ENCODE data around the gene OTOF.

DNA sequence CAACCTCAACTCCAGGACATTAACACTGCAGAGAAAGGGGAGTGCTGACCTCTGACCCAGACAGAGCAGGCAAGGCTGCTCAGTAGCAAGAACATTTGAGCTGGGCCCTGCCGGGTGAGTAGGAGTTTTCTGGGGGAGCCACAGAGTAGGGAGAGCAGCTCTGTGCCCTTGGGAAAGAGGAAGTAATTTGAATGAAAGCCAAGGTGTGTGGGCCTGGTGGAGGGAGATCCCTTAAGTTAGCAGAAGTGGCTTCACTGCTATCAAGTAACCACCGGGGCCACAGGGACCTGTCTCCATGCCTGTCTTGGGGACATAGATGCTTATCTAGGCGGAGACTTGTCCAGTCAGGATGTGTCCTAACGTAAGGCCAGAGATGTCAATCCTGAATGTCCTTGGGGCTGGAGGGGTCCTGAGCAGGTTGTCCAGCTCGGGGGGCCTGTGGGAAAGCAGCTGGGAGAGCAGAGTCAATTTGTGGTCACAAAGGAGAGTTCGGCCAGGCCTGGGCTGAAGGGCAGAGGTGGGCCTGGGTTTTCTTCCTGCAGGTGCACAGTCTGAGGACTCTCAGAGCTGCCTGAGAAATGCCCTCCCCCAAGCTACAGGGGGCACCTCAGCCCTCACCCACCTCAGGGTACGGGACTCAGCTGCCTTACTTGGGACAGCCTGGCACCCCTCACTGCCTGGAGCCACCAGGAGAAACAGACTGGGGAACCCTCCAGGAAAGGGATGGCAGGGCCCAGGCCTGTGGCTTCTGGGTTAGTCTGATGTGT lies 15.0 kb upstream of the OTOF start:
- TF ChIP-seq E2F5 (CRISPR knock-in tag; IDR thresholded peaks at IDR 0.05) (no peak), ZNF423 (CRISPR knock-in tag; IDR thresholded peaks at IDR 0.05) (no peak), ELF4 (CRISPR knock-in tag; IDR thresholded peaks at IDR 0.05; ENCODE audit: low read depth) (no peak), AFF4 (CRISPR knock-in tag; IDR thresholded peaks at IDR 0.05; ENCODE audit: borderline replicate concordance) (no peak)
- TF ChIP-seq, protein P1, sequence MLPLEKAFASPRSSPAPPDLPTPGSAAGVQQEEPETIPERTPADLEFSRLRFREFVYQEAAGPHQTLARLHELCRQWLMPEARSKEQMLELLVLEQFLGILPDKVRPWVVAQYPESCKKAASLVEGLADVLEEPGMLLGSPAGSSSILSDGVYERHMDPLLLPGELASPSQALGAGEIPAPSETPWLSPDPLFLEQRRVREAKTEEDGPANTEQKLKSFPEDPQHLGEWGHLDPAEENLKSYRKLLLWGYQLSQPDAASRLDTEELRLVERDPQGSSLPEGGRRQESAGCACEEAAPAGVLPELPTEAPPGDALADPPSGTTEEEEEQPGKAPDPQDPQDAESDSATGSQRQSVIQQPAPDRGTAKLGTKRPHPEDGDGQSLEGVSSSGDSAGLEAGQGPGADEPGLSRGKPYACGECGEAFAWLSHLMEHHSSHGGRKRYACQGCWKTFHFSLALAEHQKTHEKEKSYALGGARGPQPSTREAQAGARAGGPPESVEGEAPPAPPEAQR (CRISPR knock-in tag; IDR thresholded peaks at IDR 0.05) = no peak
- TF ChIP-seq, protein P2, sequence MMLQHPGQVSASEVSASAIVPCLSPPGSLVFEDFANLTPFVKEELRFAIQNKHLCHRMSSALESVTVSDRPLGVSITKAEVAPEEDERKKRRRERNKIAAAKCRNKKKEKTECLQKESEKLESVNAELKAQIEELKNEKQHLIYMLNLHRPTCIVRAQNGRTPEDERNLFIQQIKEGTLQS (CRISPR knock-in tag; conservative IDR thresholded peaks at IDR 0.05) = no peak
